SK-N-SH treated with all-trans-retinoic acid at 6 μM for 48 hours (cell line): ENCODE measurements around the gene CDT1.
"Not testable (repeated sequence)": the region's sequence is repeated elsewhere in the genome, so short reads cannot be mapped to it uniquely, and the experiment has no call there.

Source experiments
- ATAC-seq: fragments of 200-7000 bp; cut with Tn5 transposase; 3 replicates; pipeline ENCODE4 v1.9.1; 2020; ENCODE audit warnings: mild to moderate bottlenecking, moderate library complexity
- ARNTL ChIP-seq: fragments of 450-650 bp; formaldehyde crosslinking; IDR thresholded peaks from 2 replicates; pipeline ENCODE4 v1.5.0; 2020; ENCODE audit warnings: low read depth, mild to moderate bottlenecking, moderate library complexity, borderline replicate concordance
- BACH2 ChIP-seq: fragments of 250-450 bp; sonication (Bioruptor Pico); IDR thresholded peaks from 2 replicates; pipeline ENCODE4 v1.9.0; 2021; ENCODE audit warnings: mild to moderate bottlenecking, borderline replicate concordance
- CSDC2 ChIP-seq: fragments of 250-450 bp; sonication (Bioruptor Pico); IDR thresholded peaks from 2 replicates; pipeline ENCODE4 v1.5.0; 2020; ENCODE audit warnings: mild to moderate bottlenecking, moderate library complexity
- GLIS3 ChIP-seq: fragments of 250-450 bp; sonication (Bioruptor Pico); IDR thresholded peaks from 2 replicates; pipeline ENCODE4 v1.5.0; 2020; ENCODE audit warnings: mild to moderate bottlenecking, moderate library complexity
- ISL1 ChIP-seq: fragments of 250-450 bp; sonication (Bioruptor Pico); IDR thresholded peaks from 2 replicates; pipeline ENCODE4 v2.1.2; 2022; ENCODE audit warnings: mild to moderate bottlenecking, moderate library complexity
- PPARA ChIP-seq: fragments of 250-450 bp; sonication (Bioruptor Pico); IDR thresholded peaks from 2 replicates; pipeline ENCODE4 v1.5.0; 2020; ENCODE audit warnings: mild to moderate bottlenecking, borderline replicate concordance
- RARB ChIP-seq: fragments of 250-450 bp; sonication (Bioruptor Pico); IDR thresholded peaks from 2 replicates; pipeline ENCODE4 v1.8.0; 2021; ENCODE audit warnings: mild to moderate bottlenecking, moderate library complexity
- SNAI2 ChIP-seq: fragments of 250-450 bp; sonication (Bioruptor Pico); IDR thresholded peaks from 2 replicates; pipeline ENCODE4 v1.5.0; 2020; ENCODE audit warnings: mild to moderate bottlenecking, moderate library complexity
- TCF4 ChIP-seq: fragments of 250-450 bp; sonication (Bioruptor Pico); IDR thresholded peaks from 2 replicates; pipeline ENCODE4 v1.8.0; 2021; ENCODE audit warnings: mild to moderate bottlenecking, moderate library complexity, borderline replicate concordance
- TOX ChIP-seq: fragments of 250-450 bp; sonication (Bioruptor Pico); IDR thresholded peaks from 2 replicates; pipeline ENCODE4 v1.8.0; 2021; ENCODE audit warnings: mild to moderate bottlenecking, moderate library complexity, borderline replicate concordance
- ZC3H10 ChIP-seq: fragments of 250-450 bp; sonication (Bioruptor Pico); IDR thresholded peaks from 2 replicates; pipeline ENCODE4 v1.5.1; 2021; ENCODE audit warnings: mild to moderate bottlenecking, moderate library complexity
- ZFP3 ChIP-seq: fragments of 250-450 bp; sonication (Bioruptor Pico); IDR thresholded peaks from 2 replicates; pipeline ENCODE4 v1.5.0; 2020; ENCODE audit warnings: mild to moderate bottlenecking, moderate library complexity
- ZFP30 ChIP-seq: fragments of 450-650 bp; formaldehyde crosslinking; IDR thresholded peaks from 2 replicates; pipeline ENCODE4 v1.5.0; 2022; ENCODE audit warnings: mild to moderate bottlenecking, moderate library complexity
- ZNF565 ChIP-seq: fragments of 450-650 bp; formaldehyde crosslinking; conservative IDR thresholded peaks from 2 replicates; pipeline ENCODE4 v1.5.0; 2020; ENCODE audit warnings: low read depth, mild to moderate bottlenecking, moderate library complexity
- ZNF70 ChIP-seq: fragments of 450-650 bp; formaldehyde crosslinking; IDR thresholded peaks from 2 replicates; pipeline ENCODE4 v1.5.0; 2020; ENCODE audit warnings: mild to moderate bottlenecking, moderate library complexity
- ZNF8 ChIP-seq: fragments of 450-650 bp; formaldehyde crosslinking; IDR thresholded peaks from 2 replicates; pipeline ENCODE4 v1.5.0; 2020; ENCODE audit warnings: mild to moderate bottlenecking, moderate library complexity
- TF ChIP-seq, protein P1 (sequence below): fragments of 250-450 bp; sonication (Bioruptor Pico); IDR thresholded peaks from 2 replicates; pipeline ENCODE4 v1.5.1; 2021; ENCODE audit warnings: mild to moderate bottlenecking, moderate library complexity
- TF ChIP-seq, protein P2 (sequence below): fragments of 250-450 bp; sonication (Bioruptor Pico); IDR thresholded peaks from 2 replicates; pipeline ENCODE4 v1.8.0; 2021; ENCODE audit warnings: low read depth, mild to moderate bottlenecking, moderate library complexity, borderline replicate concordance
- TF ChIP-seq, protein P3 (sequence below): fragments of 250-450 bp; sonication (Bioruptor Pico); IDR thresholded peaks from 2 replicates; pipeline ENCODE4 v1.5.1; 2020; ENCODE audit warnings: low read depth, mild to moderate bottlenecking, moderate library complexity
- TF ChIP-seq, protein P4 (sequence below): fragments of 250-450 bp; sonication (Bioruptor Pico); IDR thresholded peaks from 2 replicates; pipeline ENCODE4 v1.8.0; 2020; ENCODE audit warnings: mild to moderate bottlenecking, moderate library complexity, borderline replicate concordance

Gene CDT1

DNA sequence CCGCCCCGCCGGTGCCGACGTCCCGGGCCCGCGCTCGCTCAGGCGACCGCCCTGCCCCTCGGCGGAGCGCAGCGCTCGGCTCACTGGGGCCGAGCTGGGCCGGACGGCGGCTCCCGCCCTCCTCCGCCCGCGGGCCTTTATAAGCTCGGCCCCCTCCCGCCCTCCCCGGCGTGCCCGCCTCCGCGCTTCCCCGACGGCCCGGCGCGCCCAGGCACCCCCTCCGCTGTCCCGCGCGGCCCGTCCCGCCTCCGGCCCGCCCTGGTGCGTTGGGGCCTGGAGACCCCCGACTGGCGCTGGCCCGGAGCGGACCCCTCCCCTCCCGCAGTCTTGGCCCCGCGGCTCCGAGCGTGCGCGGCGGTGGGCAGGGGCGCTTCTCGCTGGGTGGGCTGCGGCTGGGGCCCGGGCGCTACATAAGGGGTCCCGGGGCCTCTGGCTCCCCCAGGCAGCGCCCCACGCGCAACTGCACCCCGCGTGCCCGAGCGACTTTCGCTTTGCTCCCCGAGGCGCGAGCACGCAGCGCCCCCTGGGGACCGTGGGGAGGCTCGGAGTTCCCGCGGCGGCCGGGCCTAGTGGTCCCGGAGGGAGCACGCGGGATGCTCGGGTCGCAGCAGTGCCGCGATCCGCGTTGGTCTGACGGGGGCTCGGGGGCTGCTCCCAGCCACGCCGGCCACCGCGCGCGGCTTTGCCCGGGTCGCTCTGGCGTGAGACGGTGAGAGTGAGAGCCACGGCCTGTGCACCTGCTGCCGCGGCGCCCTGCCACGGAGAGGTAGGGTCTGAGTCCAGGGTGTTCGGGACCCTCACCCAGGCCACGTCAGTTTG lies 18.3 kb upstream of the CDT1 start, which contains the start of gene PIEZO1:
PIEZO1 (minus strand) TSS at position 115 of the 819 bp plus-strand sequence. CDS start 256 bp downstream, outside the sequence.
- ATAC-seq, result peak; percentile 31
- TF ChIP-seq ZFP30 (CRISPR knock-in tag) (no peak), SNAI2 (CRISPR knock-in tag) (no peak), ARNTL (CRISPR knock-in tag) (no peak), TOX (CRISPR knock-in tag) (no peak), ISL1 (CRISPR knock-in tag) (no peak), BACH2 (CRISPR knock-in tag) (no peak), GLIS3 (CRISPR knock-in tag) (no peak), ZNF565 (CRISPR knock-in tag) (no peak)
- TF ChIP-seq, protein P1, sequence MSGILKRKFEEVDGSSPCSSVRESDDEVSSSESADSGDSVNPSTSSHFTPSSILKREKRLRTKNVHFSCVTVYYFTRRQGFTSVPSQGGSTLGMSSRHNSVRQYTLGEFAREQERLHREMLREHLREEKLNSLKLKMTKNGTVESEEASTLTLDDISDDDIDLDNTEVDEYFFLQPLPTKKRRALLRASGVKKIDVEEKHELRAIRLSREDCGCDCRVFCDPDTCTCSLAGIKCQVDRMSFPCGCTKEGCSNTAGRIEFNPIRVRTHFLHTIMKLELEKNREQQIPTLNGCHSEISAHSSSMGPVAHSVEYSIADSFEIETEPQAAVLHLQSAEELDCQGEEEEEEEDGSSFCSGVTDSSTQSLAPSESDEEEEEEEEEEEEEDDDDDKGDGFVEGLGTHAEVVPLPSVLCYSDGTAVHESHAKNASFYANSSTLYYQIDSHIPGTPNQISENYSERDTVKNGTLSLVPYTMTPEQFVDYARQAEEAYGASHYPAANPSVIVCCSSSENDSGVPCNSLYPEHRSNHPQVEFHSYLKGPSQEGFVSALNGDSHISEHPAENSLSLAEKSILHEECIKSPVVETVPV (CRISPR knock-in tag), result no peak
- TF ChIP-seq, protein P2, sequence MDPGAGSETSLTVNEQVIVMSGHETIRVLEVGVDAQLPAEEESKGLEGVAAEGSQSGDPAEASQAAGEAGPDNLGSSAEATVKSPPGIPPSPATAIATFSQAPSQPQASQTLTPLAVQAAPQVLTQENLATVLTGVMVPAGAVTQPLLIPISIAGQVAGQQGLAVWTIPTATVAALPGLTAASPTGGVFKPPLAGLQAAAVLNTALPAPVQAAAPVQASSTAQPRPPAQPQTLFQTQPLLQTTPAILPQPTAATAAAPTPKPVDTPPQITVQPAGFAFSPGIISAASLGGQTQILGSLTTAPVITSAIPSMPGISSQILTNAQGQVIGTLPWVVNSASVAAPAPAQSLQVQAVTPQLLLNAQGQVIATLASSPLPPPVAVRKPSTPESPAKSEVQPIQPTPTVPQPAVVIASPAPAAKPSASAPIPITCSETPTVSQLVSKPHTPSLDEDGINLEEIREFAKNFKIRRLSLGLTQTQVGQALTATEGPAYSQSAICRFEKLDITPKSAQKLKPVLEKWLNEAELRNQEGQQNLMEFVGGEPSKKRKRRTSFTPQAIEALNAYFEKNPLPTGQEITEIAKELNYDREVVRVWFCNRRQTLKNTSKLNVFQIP (CRISPR knock-in tag), result no peak

DNA sequence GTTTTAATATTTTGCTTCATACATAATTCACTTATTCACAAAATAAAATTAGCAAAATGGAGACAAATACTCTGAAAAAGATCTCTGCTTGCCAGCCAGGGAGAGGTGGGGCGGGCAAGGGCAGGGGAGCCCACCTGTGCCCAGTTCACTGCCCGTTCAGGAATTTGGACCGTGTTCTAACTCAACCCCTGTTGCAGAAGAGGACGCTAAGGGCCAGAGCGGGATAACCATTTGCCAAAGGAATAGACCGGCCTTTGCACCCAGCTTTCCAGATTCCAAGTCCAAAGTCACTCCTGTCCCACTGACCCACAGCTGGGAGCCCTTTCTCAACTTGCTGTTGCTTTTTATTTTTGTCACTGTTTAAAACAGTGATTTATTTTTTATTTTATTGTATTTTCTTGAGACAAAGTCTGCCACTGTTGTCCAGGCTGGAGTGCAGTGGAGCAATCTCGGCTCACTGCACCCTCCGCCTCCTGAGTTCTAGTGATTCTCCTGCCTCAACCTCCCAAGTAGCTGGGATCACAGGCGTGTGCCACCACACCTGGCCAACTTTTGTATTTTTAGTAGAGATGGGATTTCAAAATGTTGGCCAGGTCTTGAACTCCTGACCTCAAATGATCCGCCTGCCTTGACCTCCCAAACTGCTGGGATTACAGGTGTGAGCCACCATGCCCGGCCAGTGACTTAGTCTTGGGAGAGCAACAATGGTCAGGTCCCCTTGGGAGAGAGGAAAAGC lies 15.8 kb upstream of the CDT1 start:
- no peak for ATAC-seq
- no peak for TF ChIP-seq SNAI2 (CRISPR knock-in tag)
- TF ChIP-seq ARNTL (CRISPR knock-in tag), result no peak
- TF ChIP-seq, protein P3, sequence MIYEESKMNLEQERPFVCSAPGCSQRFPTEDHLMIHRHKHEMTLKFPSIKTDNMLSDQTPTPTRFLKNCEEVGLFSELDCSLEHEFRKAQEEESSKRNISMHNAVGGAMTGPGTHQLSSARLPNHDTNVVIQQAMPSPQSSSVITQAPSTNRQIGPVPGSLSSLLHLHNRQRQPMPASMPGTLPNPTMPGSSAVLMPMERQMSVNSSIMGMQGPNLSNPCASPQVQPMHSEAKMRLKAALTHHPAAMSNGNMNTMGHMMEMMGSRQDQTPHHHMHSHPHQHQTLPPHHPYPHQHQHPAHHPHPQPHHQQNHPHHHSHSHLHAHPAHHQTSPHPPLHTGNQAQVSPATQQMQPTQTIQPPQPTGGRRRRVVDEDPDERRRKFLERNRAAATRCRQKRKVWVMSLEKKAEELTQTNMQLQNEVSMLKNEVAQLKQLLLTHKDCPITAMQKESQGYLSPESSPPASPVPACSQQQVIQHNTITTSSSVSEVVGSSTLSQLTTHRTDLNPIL (CRISPR knock-in tag), result no peak
- TF ChIP-seq CSDC2, result no peak
- TF ChIP-seq GLIS3 (CRISPR knock-in tag), result no peak
- no peak for TF ChIP-seq ZC3H10 (CRISPR knock-in tag)
- TF ChIP-seq, protein P2 (CRISPR knock-in tag), result no peak
- no peak for TF ChIP-seq RARB (CRISPR knock-in tag)
- no peak for TF ChIP-seq ZFP3
- no peak for TF ChIP-seq ZFP30 (CRISPR knock-in tag)
- TF ChIP-seq, protein P1 (CRISPR knock-in tag), result no peak

DNA sequence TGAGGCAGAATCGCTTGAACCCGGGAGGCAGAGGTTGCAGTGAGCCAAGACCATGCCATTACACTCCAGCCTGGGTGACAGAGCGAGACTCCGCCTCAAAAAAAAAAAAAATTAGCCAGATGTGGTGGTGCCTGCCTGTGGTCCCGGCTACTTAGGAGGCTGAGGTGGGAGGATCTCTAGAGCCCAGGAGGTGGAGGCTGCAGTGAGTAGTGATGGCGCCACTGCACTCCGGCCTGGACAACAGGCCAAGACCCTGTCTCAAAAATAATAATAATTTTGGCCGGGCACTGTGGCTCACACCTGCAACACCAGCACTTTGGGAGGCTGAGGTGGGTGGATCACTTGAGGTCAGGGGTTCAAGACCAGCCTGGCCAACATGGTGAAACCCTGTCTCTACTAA lies 14.8 kb upstream of the CDT1 start:
- ATAC-seq, result not testable (repeated sequence)

DNA sequence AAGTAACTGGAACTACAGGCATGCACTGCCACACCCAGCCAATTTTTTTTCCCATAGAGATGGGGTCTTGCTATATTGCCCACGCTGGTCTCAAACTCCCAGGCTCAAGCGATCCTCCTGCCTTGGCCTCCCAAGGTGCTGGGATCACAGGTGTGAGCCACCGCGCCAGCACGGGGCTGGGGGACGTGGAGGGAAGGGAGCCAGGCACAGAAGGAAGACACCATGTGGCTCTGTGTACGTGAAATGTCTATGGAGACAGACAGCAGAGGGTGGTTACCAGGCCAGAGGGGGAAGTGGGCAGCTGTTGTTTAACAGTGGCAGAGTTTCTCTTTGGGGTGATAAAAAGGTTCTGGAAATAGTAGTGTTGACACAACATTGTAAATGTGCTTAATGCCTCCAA lies 14.0 kb upstream of the CDT1 start:
- TF ChIP-seq GLIS3 (CRISPR knock-in tag) (no peak), TOX (CRISPR knock-in tag) (no peak), ZNF70 (no peak), TCF4 (CRISPR knock-in tag) (no peak), PPARA (CRISPR knock-in tag) (no peak), ZNF8 (no peak)
- TF ChIP-seq, protein P1 (CRISPR knock-in tag), result no peak
- TF ChIP-seq, protein P4, sequence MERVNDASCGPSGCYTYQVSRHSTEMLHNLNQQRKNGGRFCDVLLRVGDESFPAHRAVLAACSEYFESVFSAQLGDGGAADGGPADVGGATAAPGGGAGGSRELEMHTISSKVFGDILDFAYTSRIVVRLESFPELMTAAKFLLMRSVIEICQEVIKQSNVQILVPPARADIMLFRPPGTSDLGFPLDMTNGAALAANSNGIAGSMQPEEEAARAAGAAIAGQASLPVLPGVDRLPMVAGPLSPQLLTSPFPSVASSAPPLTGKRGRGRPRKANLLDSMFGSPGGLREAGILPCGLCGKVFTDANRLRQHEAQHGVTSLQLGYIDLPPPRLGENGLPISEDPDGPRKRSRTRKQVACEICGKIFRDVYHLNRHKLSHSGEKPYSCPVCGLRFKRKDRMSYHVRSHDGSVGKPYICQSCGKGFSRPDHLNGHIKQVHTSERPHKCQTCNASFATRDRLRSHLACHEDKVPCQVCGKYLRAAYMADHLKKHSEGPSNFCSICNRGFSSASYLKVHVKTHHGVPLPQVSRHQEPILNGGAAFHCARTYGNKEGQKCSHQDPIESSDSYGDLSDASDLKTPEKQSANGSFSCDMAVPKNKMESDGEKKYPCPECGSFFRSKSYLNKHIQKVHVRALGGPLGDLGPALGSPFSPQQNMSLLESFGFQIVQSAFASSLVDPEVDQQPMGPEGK (CRISPR knock-in tag), result no peak
- TF ChIP-seq, all 23 proteins: peak for 0
- ATAC-seq, result no peak
